WTC11 (cell line): Measurements from ENCODE around the gene SLC2A4RG. TPM values are rescaled to one million over a fixed set of nuclear protein-coding genes. Genes with fewer than 3 reads are reported as not detected.

Source experiments
- CBFB ChIP-seq: sonication (generic); formaldehyde crosslinking; IDR thresholded peaks from 2 replicates; pipeline ENCODE4 v1.8.1; 2022; ENCODE audit warnings: mild to moderate bottlenecking, low read depth, missing genetic modification reagents
- CREM ChIP-seq: sonication (generic); formaldehyde crosslinking; IDR thresholded peaks from 2 replicates; pipeline ENCODE4 v1.8.1; 2022; ENCODE audit warnings: mild to moderate bottlenecking, missing genetic modification reagents, moderate library complexity
- ESRRA ChIP-seq: sonication (generic); formaldehyde crosslinking; IDR thresholded peaks from 2 replicates; pipeline ENCODE4 v1.8.1; 2022; ENCODE audit warnings: mild to moderate bottlenecking, missing genetic modification reagents, borderline replicate concordance
- FOXK1 ChIP-seq: sonication (generic); formaldehyde crosslinking; IDR thresholded peaks from 2 replicates; pipeline ENCODE4 v1.8.0; 2022; ENCODE audit warnings: mild to moderate bottlenecking, moderate library complexity, missing genetic modification reagents
- FOXP1 ChIP-seq: sonication (generic); formaldehyde crosslinking; IDR thresholded peaks from 2 replicates; pipeline ENCODE4 v1.8.0; 2022; ENCODE audit warnings: missing genetic modification reagents, mild to moderate bottlenecking, moderate library complexity, borderline replicate concordance
- JAZF1 ChIP-seq: fragments of 250-450 bp; sonication (Bioruptor Pico); IDR thresholded peaks from 2 replicates; pipeline ENCODE4 v1.9.0; 2021; ENCODE audit warnings: moderate library complexity, mild to moderate bottlenecking, inconsistent platforms
- RELA ChIP-seq: sonication (generic); formaldehyde crosslinking; IDR thresholded peaks from 2 replicates; pipeline ENCODE4 v1.8.1; 2022; ENCODE audit warnings: missing genetic modification reagents, mild to moderate bottlenecking, borderline replicate concordance
- SMAD3 ChIP-seq: sonication (generic); formaldehyde crosslinking; IDR thresholded peaks from 2 replicates; pipeline ENCODE4 v1.8.0; 2022; ENCODE audit warnings: missing genetic modification reagents, mild to moderate bottlenecking, borderline replicate concordance
- SMAD4 ChIP-seq: sonication (generic); formaldehyde crosslinking; IDR thresholded peaks from 2 replicates; pipeline ENCODE4 v1.8.0; 2022; ENCODE audit warnings: mild to moderate bottlenecking, missing genetic modification reagents
- SOX15 ChIP-seq: fragments of 250-450 bp; sonication (Bioruptor Pico); IDR thresholded peaks from 2 replicates; pipeline ENCODE4 v1.9.0; 2021; ENCODE audit warnings: mild to moderate bottlenecking
- ZNF121 ChIP-seq: sonication (generic); formaldehyde crosslinking; IDR thresholded peaks from 2 replicates; pipeline ENCODE4 v1.8.0; 2023; ENCODE audit warnings: missing genetic modification reagents
- ZNF232 ChIP-seq: sonication (generic); formaldehyde crosslinking; IDR thresholded peaks from 2 replicates; pipeline ENCODE4 v1.8.0; 2022; ENCODE audit warnings: mild to moderate bottlenecking, missing genetic modification reagents
- ZNF416 ChIP-seq: fragments of 250-450 bp; sonication (Bioruptor Pico); IDR thresholded peaks from 2 replicates; pipeline ENCODE4 v1.9.0; 2021; ENCODE audit warnings: mild to moderate bottlenecking, inconsistent platforms
- total RNA-seq: library from RNA; stranded (reverse); gene quantifications from 3 replicates; pipeline ENCODE4 v1.2.3, GENCODE V29; 2021
- TF ChIP-seq, protein P1 (sequence below): sonication (generic); formaldehyde crosslinking; IDR thresholded peaks from 2 replicates; pipeline ENCODE4 v1.8.0; 2023; ENCODE audit warnings: missing genetic modification reagents, mild to moderate bottlenecking, borderline replicate concordance
- TF ChIP-seq, protein P2 (sequence below): fragments of 250-450 bp; sonication (Bioruptor Pico); IDR thresholded peaks from 2 replicates; pipeline ENCODE4 v1.9.0; 2021; ENCODE audit warnings: mild to moderate bottlenecking
- TF ChIP-seq, protein P3 (sequence below): fragments of 250-450 bp; sonication (Bioruptor Pico); IDR thresholded peaks from 2 replicates; pipeline ENCODE4 v1.8.0; 2021; ENCODE audit warnings: mild to moderate bottlenecking
- TF ChIP-seq, protein P4 (sequence below): sonication (generic); formaldehyde crosslinking; IDR thresholded peaks from 2 replicates; pipeline ENCODE4 v1.8.1; 2022; ENCODE audit warnings: missing genetic modification reagents, borderline replicate concordance
- TF ChIP-seq, protein P5 (sequence below): sonication (generic); formaldehyde crosslinking; IDR thresholded peaks from 2 replicates; pipeline ENCODE4 v1.8.1; 2022; ENCODE audit warnings: mild to moderate bottlenecking, moderate library complexity, missing genetic modification reagents
- TF ChIP-seq, protein P6 (sequence below): sonication (generic); formaldehyde crosslinking; IDR thresholded peaks from 2 replicates; pipeline ENCODE4 v1.8.1; 2023; ENCODE audit warnings: mild to moderate bottlenecking, missing genetic modification reagents, moderate library complexity
- TF ChIP-seq, protein P7 (sequence below): sonication (generic); formaldehyde crosslinking; IDR thresholded peaks from 2 replicates; pipeline ENCODE4 v1.8.0; 2022; ENCODE audit warnings: mild to moderate bottlenecking, missing genetic modification reagents
- TF ChIP-seq, protein P8 (sequence below): sonication (generic); formaldehyde crosslinking; IDR thresholded peaks from 2 replicates; pipeline ENCODE4 v1.8.0; 2022; ENCODE audit warnings: mild to moderate bottlenecking, missing genetic modification reagents
- TF ChIP-seq, protein P9 (sequence below): sonication (generic); formaldehyde crosslinking; IDR thresholded peaks from 2 replicates; pipeline ENCODE4 v1.8.0; 2022; ENCODE audit warnings: mild to moderate bottlenecking, missing genetic modification reagents

The SLC2A4RG gene
- total RNA-seq, 1 experiment from 2014 or later: 43.3 TPM

DNA sequence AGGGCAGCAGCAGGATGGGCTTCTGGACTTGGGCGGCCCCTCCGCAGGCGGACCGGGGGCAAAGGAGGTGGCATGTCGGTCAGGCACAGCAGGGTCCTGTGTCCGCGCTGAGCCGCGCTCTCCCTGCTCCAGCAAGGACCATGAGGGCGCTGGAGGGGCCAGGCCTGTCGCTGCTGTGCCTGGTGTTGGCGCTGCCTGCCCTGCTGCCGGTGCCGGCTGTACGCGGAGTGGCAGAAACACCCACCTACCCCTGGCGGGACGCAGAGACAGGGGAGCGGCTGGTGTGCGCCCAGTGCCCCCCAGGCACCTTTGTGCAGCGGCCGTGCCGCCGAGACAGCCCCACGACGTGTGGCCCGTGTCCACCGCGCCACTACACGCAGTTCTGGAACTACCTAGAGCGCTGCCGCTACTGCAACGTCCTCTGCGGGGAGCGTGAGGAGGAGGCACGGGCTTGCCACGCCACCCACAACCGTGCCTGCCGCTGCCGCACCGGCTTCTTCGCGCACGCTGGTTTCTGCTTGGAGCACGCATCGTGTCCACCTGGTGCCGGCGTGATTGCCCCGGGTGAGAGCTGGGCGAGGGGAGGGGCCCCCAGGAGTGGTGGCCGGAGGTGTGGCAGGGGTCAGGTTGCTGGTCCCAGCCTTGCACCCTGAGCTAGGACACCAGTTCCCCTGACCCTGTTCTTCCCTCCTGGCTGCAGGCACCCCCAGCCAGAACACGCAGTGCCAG lies 42.8 kb upstream of the SLC2A4RG start, which contains the start of gene TNFRSF6B (continued):
- TF ChIP-seq, protein P1, sequence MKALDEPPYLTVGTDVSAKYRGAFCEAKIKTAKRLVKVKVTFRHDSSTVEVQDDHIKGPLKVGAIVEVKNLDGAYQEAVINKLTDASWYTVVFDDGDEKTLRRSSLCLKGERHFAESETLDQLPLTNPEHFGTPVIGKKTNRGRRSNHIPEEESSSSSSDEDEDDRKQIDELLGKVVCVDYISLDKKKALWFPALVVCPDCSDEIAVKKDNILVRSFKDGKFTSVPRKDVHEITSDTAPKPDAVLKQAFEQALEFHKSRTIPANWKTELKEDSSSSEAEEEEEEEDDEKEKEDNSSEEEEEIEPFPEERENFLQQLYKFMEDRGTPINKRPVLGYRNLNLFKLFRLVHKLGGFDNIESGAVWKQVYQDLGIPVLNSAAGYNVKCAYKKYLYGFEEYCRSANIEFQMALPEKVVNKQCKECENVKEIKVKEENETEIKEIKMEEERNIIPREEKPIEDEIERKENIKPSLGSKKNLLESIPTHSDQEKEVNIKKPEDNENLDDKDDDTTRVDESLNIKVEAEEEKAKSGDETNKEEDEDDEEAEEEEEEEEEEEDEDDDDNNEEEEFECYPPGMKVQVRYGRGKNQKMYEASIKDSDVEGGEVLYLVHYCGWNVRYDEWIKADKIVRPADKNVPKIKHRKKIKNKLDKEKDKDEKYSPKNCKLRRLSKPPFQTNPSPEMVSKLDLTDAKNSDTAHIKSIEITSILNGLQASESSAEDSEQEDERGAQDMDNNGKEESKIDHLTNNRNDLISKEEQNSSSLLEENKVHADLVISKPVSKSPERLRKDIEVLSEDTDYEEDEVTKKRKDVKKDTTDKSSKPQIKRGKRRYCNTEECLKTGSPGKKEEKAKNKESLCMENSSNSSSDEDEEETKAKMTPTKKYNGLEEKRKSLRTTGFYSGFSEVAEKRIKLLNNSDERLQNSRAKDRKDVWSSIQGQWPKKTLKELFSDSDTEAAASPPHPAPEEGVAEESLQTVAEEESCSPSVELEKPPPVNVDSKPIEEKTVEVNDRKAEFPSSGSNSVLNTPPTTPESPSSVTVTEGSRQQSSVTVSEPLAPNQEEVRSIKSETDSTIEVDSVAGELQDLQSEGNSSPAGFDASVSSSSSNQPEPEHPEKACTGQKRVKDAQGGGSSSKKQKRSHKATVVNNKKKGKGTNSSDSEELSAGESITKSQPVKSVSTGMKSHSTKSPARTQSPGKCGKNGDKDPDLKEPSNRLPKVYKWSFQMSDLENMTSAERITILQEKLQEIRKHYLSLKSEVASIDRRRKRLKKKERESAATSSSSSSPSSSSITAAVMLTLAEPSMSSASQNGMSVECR (CRISPR knock-in tag): peak; percentile 79; the same call in 1 of the 2 replicates
- TF ChIP-seq, protein P2, sequence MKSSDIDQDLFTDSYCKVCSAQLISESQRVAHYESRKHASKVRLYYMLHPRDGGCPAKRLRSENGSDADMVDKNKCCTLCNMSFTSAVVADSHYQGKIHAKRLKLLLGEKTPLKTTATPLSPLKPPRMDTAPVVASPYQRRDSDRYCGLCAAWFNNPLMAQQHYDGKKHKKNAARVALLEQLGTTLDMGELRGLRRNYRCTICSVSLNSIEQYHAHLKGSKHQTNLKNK: no peak
- TF ChIP-seq ZNF121 (CRISPR knock-in tag): no peak
- TF ChIP-seq, protein P3, sequence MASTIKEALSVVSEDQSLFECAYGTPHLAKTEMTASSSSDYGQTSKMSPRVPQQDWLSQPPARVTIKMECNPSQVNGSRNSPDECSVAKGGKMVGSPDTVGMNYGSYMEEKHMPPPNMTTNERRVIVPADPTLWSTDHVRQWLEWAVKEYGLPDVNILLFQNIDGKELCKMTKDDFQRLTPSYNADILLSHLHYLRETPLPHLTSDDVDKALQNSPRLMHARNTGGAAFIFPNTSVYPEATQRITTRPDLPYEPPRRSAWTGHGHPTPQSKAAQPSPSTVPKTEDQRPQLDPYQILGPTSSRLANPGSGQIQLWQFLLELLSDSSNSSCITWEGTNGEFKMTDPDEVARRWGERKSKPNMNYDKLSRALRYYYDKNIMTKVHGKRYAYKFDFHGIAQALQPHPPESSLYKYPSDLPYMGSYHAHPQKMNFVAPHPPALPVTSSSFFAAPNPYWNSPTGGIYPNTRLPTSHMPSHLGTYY (CRISPR knock-in tag): peak; percentile 46; the same call in 1 of the 2 replicates
- no peak for TF ChIP-seq ESRRA (CRISPR knock-in tag)
- peak; percentile 87 for TF ChIP-seq ZNF416 (CRISPR knock-in tag)
- TF ChIP-seq, protein P4, sequence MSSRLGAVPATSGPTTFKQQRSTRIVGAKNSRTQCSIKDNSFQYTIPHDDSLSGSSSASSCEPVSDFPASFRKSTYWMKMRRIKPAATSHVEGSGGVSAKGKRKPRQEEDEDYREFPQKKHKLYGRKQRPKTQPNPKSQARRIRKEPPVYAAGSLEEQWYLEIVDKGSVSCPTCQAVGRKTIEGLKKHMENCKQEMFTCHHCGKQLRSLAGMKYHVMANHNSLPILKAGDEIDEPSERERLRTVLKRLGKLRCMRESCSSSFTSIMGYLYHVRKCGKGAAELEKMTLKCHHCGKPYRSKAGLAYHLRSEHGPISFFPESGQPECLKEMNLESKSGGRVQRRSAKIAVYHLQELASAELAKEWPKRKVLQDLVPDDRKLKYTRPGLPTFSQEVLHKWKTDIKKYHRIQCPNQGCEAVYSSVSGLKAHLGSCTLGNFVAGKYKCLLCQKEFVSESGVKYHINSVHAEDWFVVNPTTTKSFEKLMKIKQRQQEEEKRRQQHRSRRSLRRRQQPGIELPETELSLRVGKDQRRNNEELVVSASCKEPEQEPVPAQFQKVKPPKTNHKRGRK: no peak
- no peak for TF ChIP-seq CBFB (CRISPR knock-in tag)
- no peak for TF ChIP-seq FOXK1 (CRISPR knock-in tag)
- TF ChIP-seq CREM: no peak
- TF ChIP-seq SMAD4 (CRISPR knock-in tag): no peak
- TF ChIP-seq, protein P5, sequence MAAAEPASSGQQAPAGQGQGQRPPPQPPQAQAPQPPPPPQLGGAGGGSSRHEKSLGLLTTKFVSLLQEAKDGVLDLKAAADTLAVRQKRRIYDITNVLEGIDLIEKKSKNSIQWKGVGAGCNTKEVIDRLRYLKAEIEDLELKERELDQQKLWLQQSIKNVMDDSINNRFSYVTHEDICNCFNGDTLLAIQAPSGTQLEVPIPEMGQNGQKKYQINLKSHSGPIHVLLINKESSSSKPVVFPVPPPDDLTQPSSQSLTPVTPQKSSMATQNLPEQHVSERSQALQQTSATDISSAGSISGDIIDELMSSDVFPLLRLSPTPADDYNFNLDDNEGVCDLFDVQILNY (CRISPR knock-in tag): peak; percentile 35; the same call in 1 of the 2 replicates
- no peak for TF ChIP-seq SOX15 (CRISPR knock-in tag)
- no peak for TF ChIP-seq JAZF1 (CRISPR knock-in tag)
- TF ChIP-seq, protein P6, sequence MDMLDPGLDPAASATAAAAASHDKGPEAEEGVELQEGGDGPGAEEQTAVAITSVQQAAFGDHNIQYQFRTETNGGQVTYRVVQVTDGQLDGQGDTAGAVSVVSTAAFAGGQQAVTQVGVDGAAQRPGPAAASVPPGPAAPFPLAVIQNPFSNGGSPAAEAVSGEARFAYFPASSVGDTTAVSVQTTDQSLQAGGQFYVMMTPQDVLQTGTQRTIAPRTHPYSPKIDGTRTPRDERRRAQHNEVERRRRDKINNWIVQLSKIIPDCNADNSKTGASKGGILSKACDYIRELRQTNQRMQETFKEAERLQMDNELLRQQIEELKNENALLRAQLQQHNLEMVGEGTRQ (CRISPR knock-in tag): no peak
- TF ChIP-seq, protein P7, sequence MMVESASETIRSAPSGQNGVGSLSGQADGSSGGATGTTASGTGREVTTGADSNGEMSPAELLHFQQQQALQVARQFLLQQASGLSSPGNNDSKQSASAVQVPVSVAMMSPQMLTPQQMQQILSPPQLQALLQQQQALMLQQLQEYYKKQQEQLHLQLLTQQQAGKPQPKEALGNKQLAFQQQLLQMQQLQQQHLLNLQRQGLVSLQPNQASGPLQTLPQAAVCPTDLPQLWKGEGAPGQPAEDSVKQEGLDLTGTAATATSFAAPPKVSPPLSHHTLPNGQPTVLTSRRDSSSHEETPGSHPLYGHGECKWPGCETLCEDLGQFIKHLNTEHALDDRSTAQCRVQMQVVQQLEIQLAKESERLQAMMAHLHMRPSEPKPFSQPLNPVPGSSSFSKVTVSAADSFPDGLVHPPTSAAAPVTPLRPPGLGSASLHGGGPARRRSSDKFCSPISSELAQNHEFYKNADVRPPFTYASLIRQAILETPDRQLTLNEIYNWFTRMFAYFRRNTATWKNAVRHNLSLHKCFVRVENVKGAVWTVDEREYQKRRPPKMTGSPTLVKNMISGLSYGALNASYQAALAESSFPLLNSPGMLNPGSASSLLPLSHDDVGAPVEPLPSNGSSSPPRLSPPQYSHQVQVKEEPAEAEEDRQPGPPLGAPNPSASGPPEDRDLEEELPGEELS (CRISPR knock-in tag): 0 out of 2 replicates have a peak, but pooled peaks have one; percentile 10
- TF ChIP-seq FOXP1 (CRISPR knock-in tag): peak; percentile 26; the same call in 1 of the 2 replicates
- TF ChIP-seq, protein P8, sequence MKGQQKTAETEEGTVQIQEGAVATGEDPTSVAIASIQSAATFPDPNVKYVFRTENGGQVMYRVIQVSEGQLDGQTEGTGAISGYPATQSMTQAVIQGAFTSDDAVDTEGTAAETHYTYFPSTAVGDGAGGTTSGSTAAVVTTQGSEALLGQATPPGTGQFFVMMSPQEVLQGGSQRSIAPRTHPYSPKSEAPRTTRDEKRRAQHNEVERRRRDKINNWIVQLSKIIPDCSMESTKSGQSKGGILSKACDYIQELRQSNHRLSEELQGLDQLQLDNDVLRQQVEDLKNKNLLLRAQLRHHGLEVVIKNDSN (CRISPR knock-in tag): no peak
- TF ChIP-seq SMAD3 (CRISPR knock-in tag): no peak
- no peak for TF ChIP-seq ZNF232 (CRISPR knock-in tag)
- no peak for TF ChIP-seq RELA (CRISPR knock-in tag)
- TF ChIP-seq, protein P9, sequence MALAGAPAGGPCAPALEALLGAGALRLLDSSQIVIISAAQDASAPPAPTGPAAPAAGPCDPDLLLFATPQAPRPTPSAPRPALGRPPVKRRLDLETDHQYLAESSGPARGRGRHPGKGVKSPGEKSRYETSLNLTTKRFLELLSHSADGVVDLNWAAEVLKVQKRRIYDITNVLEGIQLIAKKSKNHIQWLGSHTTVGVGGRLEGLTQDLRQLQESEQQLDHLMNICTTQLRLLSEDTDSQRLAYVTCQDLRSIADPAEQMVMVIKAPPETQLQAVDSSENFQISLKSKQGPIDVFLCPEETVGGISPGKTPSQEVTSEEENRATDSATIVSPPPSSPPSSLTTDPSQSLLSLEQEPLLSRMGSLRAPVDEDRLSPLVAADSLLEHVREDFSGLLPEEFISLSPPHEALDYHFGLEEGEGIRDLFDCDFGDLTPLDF (CRISPR knock-in tag): no peak
